ENCODE results near the gene FAM219B. TPM values are rescaled to one million over a fixed set of nuclear protein-coding genes. Genes with fewer than 3 reads are reported as not detected.

FAM219B gene
- total and polyA plus RNA-seq, 2 of the 8 experiments (the other 6 are each of a cell fraction or from before 2014, with no cell fraction given), result 57.1 to 66.6 TPM

DNA sequence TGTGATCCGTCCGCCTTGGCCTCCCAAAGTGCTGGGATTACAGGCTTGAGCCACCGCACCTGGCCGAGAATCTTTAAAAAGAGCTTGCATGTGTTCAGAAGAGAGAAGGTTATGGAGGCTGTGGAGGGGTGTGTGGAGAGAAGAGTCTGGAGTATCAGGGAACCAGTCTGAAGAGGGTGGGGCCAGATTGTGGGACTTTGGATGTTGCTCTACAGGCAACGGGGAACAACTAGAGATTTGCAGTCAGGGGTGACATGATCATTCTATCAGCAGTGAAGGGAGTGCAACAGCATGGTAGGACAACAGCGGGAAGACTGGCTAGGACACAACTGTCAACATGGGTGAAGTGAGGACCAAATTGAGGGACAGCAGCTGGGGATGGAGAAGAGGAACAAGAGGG lies 42.4 kb downstream of the FAM219B start (continued):
- TF ChIP-seq, protein P1, sequence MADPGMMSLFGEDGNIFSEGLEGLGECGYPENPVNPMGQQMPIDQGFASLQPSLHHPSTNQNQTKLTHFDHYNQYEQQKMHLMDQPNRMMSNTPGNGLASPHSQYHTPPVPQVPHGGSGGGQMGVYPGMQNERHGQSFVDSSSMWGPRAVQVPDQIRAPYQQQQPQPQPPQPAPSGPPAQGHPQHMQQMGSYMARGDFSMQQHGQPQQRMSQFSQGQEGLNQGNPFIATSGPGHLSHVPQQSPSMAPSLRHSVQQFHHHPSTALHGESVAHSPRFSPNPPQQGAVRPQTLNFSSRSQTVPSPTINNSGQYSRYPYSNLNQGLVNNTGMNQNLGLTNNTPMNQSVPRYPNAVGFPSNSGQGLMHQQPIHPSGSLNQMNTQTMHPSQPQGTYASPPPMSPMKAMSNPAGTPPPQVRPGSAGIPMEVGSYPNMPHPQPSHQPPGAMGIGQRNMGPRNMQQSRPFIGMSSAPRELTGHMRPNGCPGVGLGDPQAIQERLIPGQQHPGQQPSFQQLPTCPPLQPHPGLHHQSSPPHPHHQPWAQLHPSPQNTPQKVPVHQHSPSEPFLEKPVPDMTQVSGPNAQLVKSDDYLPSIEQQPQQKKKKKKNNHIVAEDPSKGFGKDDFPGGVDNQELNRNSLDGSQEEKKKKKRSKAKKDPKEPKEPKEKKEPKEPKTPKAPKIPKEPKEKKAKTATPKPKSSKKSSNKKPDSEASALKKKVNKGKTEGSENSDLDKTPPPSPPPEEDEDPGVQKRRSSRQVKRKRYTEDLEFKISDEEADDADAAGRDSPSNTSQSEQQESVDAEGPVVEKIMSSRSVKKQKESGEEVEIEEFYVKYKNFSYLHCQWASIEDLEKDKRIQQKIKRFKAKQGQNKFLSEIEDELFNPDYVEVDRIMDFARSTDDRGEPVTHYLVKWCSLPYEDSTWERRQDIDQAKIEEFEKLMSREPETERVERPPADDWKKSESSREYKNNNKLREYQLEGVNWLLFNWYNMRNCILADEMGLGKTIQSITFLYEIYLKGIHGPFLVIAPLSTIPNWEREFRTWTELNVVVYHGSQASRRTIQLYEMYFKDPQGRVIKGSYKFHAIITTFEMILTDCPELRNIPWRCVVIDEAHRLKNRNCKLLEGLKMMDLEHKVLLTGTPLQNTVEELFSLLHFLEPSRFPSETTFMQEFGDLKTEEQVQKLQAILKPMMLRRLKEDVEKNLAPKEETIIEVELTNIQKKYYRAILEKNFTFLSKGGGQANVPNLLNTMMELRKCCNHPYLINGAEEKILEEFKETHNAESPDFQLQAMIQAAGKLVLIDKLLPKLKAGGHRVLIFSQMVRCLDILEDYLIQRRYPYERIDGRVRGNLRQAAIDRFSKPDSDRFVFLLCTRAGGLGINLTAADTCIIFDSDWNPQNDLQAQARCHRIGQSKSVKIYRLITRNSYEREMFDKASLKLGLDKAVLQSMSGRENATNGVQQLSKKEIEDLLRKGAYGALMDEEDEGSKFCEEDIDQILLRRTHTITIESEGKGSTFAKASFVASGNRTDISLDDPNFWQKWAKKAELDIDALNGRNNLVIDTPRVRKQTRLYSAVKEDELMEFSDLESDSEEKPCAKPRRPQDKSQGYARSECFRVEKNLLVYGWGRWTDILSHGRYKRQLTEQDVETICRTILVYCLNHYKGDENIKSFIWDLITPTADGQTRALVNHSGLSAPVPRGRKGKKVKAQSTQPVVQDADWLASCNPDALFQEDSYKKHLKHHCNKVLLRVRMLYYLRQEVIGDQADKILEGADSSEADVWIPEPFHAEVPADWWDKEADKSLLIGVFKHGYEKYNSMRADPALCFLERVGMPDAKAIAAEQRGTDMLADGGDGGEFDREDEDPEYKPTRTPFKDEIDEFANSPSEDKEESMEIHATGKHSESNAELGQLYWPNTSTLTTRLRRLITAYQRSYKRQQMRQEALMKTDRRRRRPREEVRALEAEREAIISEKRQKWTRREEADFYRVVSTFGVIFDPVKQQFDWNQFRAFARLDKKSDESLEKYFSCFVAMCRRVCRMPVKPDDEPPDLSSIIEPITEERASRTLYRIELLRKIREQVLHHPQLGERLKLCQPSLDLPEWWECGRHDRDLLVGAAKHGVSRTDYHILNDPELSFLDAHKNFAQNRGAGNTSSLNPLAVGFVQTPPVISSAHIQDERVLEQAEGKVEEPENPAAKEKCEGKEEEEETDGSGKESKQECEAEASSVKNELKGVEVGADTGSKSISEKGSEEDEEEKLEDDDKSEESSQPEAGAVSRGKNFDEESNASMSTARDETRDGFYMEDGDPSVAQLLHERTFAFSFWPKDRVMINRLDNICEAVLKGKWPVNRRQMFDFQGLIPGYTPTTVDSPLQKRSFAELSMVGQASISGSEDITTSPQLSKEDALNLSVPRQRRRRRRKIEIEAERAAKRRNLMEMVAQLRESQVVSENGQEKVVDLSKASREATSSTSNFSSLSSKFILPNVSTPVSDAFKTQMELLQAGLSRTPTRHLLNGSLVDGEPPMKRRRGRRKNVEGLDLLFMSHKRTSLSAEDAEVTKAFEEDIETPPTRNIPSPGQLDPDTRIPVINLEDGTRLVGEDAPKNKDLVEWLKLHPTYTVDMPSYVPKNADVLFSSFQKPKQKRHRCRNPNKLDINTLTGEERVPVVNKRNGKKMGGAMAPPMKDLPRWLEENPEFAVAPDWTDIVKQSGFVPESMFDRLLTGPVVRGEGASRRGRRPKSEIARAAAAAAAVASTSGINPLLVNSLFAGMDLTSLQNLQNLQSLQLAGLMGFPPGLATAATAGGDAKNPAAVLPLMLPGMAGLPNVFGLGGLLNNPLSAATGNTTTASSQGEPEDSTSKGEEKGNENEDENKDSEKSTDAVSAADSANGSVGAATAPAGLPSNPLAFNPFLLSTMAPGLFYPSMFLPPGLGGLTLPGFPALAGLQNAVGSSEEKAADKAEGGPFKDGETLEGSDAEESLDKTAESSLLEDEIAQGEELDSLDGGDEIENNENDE (IDR thresholded peaks at IDR 0.05; ENCODE audit: insufficient replicate concordance, low read length), result no peak
- TF ChIP-seq, protein P2, sequence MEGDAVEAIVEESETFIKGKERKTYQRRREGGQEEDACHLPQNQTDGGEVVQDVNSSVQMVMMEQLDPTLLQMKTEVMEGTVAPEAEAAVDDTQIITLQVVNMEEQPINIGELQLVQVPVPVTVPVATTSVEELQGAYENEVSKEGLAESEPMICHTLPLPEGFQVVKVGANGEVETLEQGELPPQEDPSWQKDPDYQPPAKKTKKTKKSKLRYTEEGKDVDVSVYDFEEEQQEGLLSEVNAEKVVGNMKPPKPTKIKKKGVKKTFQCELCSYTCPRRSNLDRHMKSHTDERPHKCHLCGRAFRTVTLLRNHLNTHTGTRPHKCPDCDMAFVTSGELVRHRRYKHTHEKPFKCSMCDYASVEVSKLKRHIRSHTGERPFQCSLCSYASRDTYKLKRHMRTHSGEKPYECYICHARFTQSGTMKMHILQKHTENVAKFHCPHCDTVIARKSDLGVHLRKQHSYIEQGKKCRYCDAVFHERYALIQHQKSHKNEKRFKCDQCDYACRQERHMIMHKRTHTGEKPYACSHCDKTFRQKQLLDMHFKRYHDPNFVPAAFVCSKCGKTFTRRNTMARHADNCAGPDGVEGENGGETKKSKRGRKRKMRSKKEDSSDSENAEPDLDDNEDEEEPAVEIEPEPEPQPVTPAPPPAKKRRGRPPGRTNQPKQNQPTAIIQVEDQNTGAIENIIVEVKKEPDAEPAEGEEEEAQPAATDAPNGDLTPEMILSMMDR (IDR thresholded peaks at IDR 0.05; ENCODE audit: control extremely low read depth in 1 of 3, insufficient read depth in 1 of 3, low read depth in 1 of 3, low read length in 3 of 3), result no peak
- no peak for TF ChIP-seq KDM5A (IDR thresholded peaks at IDR 0.05; ENCODE audit: low read length)
- no peak for TF ChIP-seq JUN (IDR thresholded peaks at IDR 0.05; ENCODE audit: low read depth, low read length)
- TF ChIP-seq SIRT6 (IDR thresholded peaks at IDR 0.05; ENCODE audit: low read length), result no peak
- no peak for TF ChIP-seq SP4 (IDR thresholded peaks at IDR 0.05; ENCODE audit: low read length)

Measured in H1 (cell line).